HepG2 (cell line): Measurements from ENCODE around the gene EMP2. TPM values are rescaled to one million over a fixed set of nuclear protein-coding genes. Genes with fewer than 3 reads are reported as not detected.

Experiments
- CEBPZ ChIP-seq: IDR thresholded peaks from 2 replicates; pipeline ENCODE4 v1.6.1; 2012; ENCODE audit warnings: low read length, improper control_type of control experiment
- ESRRA ChIP-seq: sonication (generic); formaldehyde crosslinking; IDR thresholded peaks from 2 replicates; pipeline ENCODE4 v1.5.1; 2020; ENCODE audit warnings: mild to moderate bottlenecking, low read depth, missing genetic modification reagents
- HMGXB3 ChIP-seq: sonication (generic); formaldehyde crosslinking; IDR thresholded peaks from 2 replicates; pipeline ENCODE4 v1.4.0; 2020; ENCODE audit warnings: missing genetic modification reagents, borderline replicate concordance
- HMGXB4 ChIP-seq, 2 experiments: sonication (generic) in 1 of 2; formaldehyde crosslinking in 1 of 2; IDR thresholded peaks; 2 replicates each; pipeline versions ENCODE4 v1.4.0 to v1.6.1; 2018 to 2020; ENCODE audit warnings: missing genetic modification reagents in 2 of 2, borderline replicate concordance in 1 of 2, low read depth in 1 of 2, mild to moderate bottlenecking in 1 of 2, missing biosample characterization in 1 of 2
- KDM3A ChIP-seq: IDR thresholded peaks from 2 replicates; pipeline ENCODE4 v1.6.1; 2018; ENCODE audit warnings: low read depth, missing compliant biosample characterization
- MBNL3 ChIP-seq: fragments of 250-450 bp; sonication (Bioruptor Pico); conservative IDR thresholded peaks from 2 replicates; pipeline ENCODE4 v1.8.0; 2022; ENCODE audit warnings: mild to moderate bottlenecking, inconsistent platforms
- NPAS2 ChIP-seq: sonication (generic); formaldehyde crosslinking; IDR thresholded peaks from 2 replicates; pipeline ENCODE4 v1.8.0; 2022; ENCODE audit warnings: mild to moderate bottlenecking, missing genetic modification reagents, borderline replicate concordance
- PCBP1 ChIP-seq: fragments of 200-400 bp; formaldehyde crosslinking; IDR thresholded peaks from 2 replicates; pipeline ENCODE4 v1.6.1; 2017; ENCODE audit warnings: mild to moderate bottlenecking, low read depth, low read length, borderline replicate concordance
- POGK ChIP-seq: sonication (generic); formaldehyde crosslinking; conservative IDR thresholded peaks from 2 replicates; pipeline ENCODE4 v1.8.0; 2022; ENCODE audit warnings: mild to moderate bottlenecking, moderate library complexity, missing genetic modification reagents
- SRSF4 ChIP-seq: fragments of 200-400 bp; formaldehyde crosslinking; IDR thresholded peaks from one replicate; pipeline ENCODE4 v1.6.1; 2018; ENCODE audit warnings: mild to moderate bottlenecking, low read depth, low read length, moderate library complexity; ENCODE audit not compliant: poor library complexity, severe bottlenecking
- SSRP1 ChIP-seq: IDR thresholded peaks from 2 replicates; pipeline ENCODE4 v1.6.1; 2016; ENCODE audit warnings: control low read depth
- THRA ChIP-seq: sonication (generic); formaldehyde crosslinking; IDR thresholded peaks from 2 replicates; pipeline ENCODE4 v1.4.0; 2020; ENCODE audit warnings: missing genetic modification reagents, borderline replicate concordance
- ZNF20 ChIP-seq: sonication (generic); formaldehyde crosslinking; IDR thresholded peaks from 2 replicates; pipeline ENCODE4 v1.4.0; 2020; ENCODE audit warnings: mild to moderate bottlenecking, moderate library complexity, missing genetic modification reagents
- ZNF816 ChIP-seq: sonication (generic); formaldehyde crosslinking; IDR thresholded peaks from 2 replicates; pipeline ENCODE4 v1.8.0; 2022; ENCODE audit warnings: missing genetic modification reagents, mild to moderate bottlenecking, borderline replicate concordance
- polyA plus RNA-seq, 8 experiments: library from polyadenylated mRNA; depleted of rRNA in 3 of 8; stranded (reverse) in 7 of 8; unstranded in 1 of 8; fragments of >200 nt; fragmentation: Illumina TruSeq in 4 of 8; extraction: Trizol in 4 of 8; gene quantifications; 2 replicates each; pipeline versions ENCODE4 v1.2.1 to v1.2.3, GENCODE V29; 2011 to 2016; ENCODE audit warnings: low read depth in 4 of 8, missing spikeins in 1 of 8, mixed read lengths in 1 of 8; ENCODE audit not compliant: insufficient read depth in 1 of 8
- total RNA-seq, 5 experiments: library from RNA; depleted of rRNA; stranded (reverse); fragments of >200 nt; fragmentation: Illumina TruSeq; extraction: Trizol; gene quantifications; 2 replicates each; pipeline ENCODE4 v1.2.3, GENCODE V29; 2016; ENCODE audit warnings: low read depth in 1 of 5

EMP2 gene
- total and polyA plus RNA-seq, 2 of the 13 experiments (the other 11 are each of a cell fraction or from before 2014, with no cell fraction given) = 24.6 to 91.2 TPM

GRCh38 chr16:10514369-10515055 is 65.9 kb downstream of the EMP2 start (continued):
- TF ChIP-seq THRA (no peak), ZNF20 (CRISPR knock-in tag) (no peak), NPAS2 (CRISPR knock-in tag) (no peak), ZNF816 (CRISPR knock-in tag) (0 out of 2 replicates have a peak, but pooled peaks have one; percentile 46), HMGXB4 (CRISPR knock-in tag; IDR thresholded peaks at IDR 0.05; ENCODE audit: borderline replicate concordance in 1 of 2, low read depth in 1 of 2) (peak; percentile 34 to 41; a peak in 1 of 4 replicates), KDM3A (0 out of 2 replicates have a peak, but pooled peaks have one; percentile 46), POGK (CRISPR knock-in tag) (no peak), CEBPZ (no peak), ESRRA (CRISPR knock-in tag) (peak; percentile 90), PCBP1 (no peak), SRSF4 (no peak), MBNL3 (no peak), HMGXB3 (0 out of 2 replicates have a peak, but pooled peaks have one; percentile 44), SSRP1 (CRISPR knock-in tag) (0 out of 2 replicates have a peak, but pooled peaks have one; percentile 18)
